Trophoblast cell (in vitro differentiated cells and primary cell): Measurements from ENCODE around the gene UBE2J2.

Experiments
- DNase-seq, 2 donors: peaks; one replicate each; pipeline ENCODE4 v3.0.0-alpha.2; 2016
- H2AFZ ChIP-seq: 2 replicates; pipeline ENCODE4 v1.6.1; 2013; ENCODE audit warnings: low read length, moderate library complexity, mild to moderate bottlenecking; ENCODE audit not compliant: insufficient read depth, poor library complexity
- H2AK5ac ChIP-seq: 2 replicates; pipeline ENCODE4 v1.6.1; 2013; ENCODE audit warnings: mild to moderate bottlenecking, low read length
- H2BK120ac ChIP-seq: 2 replicates; pipeline ENCODE4 v1.6.1; 2013; ENCODE audit warnings: low read length, mild to moderate bottlenecking, moderate library complexity; ENCODE audit not compliant: insufficient read depth, poor library complexity
- H2BK12ac ChIP-seq: 2 replicates; pipeline ENCODE4 v1.6.1; 2013; ENCODE audit warnings: mild to moderate bottlenecking, low read length, moderate library complexity
- H2BK5ac ChIP-seq: 2 replicates; pipeline ENCODE4 v1.6.1; 2013; ENCODE audit warnings: low read length, low read depth, moderate library complexity, mild to moderate bottlenecking; ENCODE audit not compliant: poor library complexity
- H3K14ac ChIP-seq: 2 replicates; pipeline ENCODE4 v1.6.1; 2013; ENCODE audit warnings: mild to moderate bottlenecking, low read length
- H3K18ac ChIP-seq: 2 replicates; pipeline ENCODE4 v1.6.1; 2013; ENCODE audit warnings: mild to moderate bottlenecking, low read length
- H3K23ac ChIP-seq: 2 replicates; pipeline ENCODE4 v1.6.1; 2013; ENCODE audit warnings: low read length
- H3K27ac ChIP-seq: 2 replicates; pipeline ENCODE4 v1.5.1; 2013; ENCODE audit warnings: low read depth, mild to moderate bottlenecking, inconsistent platforms, low read length, moderate library complexity
- H3K27me3 ChIP-seq: 2 replicates; pipeline ENCODE4 v1.6.1; 2013; ENCODE audit warnings: inconsistent platforms, mild to moderate bottlenecking, low read length, moderate library complexity; ENCODE audit not compliant: insufficient read depth
- H3K36me3 ChIP-seq, 2 experiments: 1 replicate in 1 of 2; 2 replicates in 1 of 2; pipeline ENCODE4 v1.6.1; 2013; ENCODE audit warnings: low read length in 2 of 2, mild to moderate bottlenecking in 2 of 2, moderate library complexity in 1 of 2; ENCODE audit not compliant: insufficient read depth in 2 of 2, control insufficient read depth in 1 of 2
- H3K4ac ChIP-seq: 2 replicates; pipeline ENCODE4 v1.6.1; 2013; ENCODE audit warnings: low read depth, mild to moderate bottlenecking, low read length, moderate library complexity
- H3K4me1 ChIP-seq, 2 experiments: 1 replicate in 1 of 2; 2 replicates in 1 of 2; pipeline ENCODE4 v1.6.1; 2013; ENCODE audit warnings: low read length in 2 of 2, mild to moderate bottlenecking in 2 of 2, moderate library complexity in 1 of 2; ENCODE audit not compliant: insufficient read depth in 2 of 2, control insufficient read depth in 1 of 2
- H3K4me2 ChIP-seq: 2 replicates; pipeline ENCODE4 v1.6.1; 2013; ENCODE audit warnings: inconsistent platforms, mild to moderate bottlenecking, low read length, moderate library complexity
- H3K4me3 ChIP-seq: 2 replicates; pipeline ENCODE4 v1.5.1; 2013; ENCODE audit warnings: mild to moderate bottlenecking, low read depth, low read length, inconsistent platforms
- H3K79me1 ChIP-seq: one replicate; pipeline ENCODE4 v1.6.1; 2013; ENCODE audit warnings: low read length
- H3K79me2 ChIP-seq: 2 replicates; pipeline ENCODE4 v1.6.1; 2013; ENCODE audit warnings: low read length, mild to moderate bottlenecking; ENCODE audit not compliant: control insufficient read depth, insufficient read depth, poor library complexity
- H3K9ac ChIP-seq: 2 replicates; pipeline ENCODE4 v1.6.1; 2013; ENCODE audit warnings: mild to moderate bottlenecking, low read length
- H3K9me3 ChIP-seq: 2 replicates; pipeline ENCODE4 v1.6.1; 2013; ENCODE audit warnings: low read depth, mild to moderate bottlenecking, control low read depth, inconsistent platforms, low read length; ENCODE audit not compliant: insufficient read depth
- H4K12ac ChIP-seq: 2 replicates; pipeline ENCODE4 v1.6.1; 2013; ENCODE audit warnings: low read depth, mild to moderate bottlenecking, low read length, moderate library complexity
- H4K8ac ChIP-seq: 2 replicates; pipeline ENCODE4 v1.6.1; 2013; ENCODE audit warnings: low read depth, mild to moderate bottlenecking, low read length, moderate library complexity
- H4K91ac ChIP-seq: one replicate; pipeline ENCODE4 v1.6.1; 2013; ENCODE audit warnings: low read depth, mild to moderate bottlenecking, low read length, moderate library complexity
- WGBS: extraction: QIAGEN DNeasy Blood & Tissue Kit; methylation state at CpG from one replicate; pipeline ENCODE4 v1.1.7; 2013; ENCODE audit warnings: missing lambda C conversion rate; ENCODE audit not compliant: insufficient read length, insufficient coverage; ENCODE audit errors: extremely low coverage; 5-methylcytosine and 5-hydroxymethylcytosine counted together

Gene UBE2J2

GRCh38 chr1:1242461-1243265 is 31.0 kb downstream of the UBE2J2 start:
- no peak overlapping the region for H2BK5ac ChIP-seq
- H3K14ac ChIP-seq = no peak overlapping the region
- no peak overlapping the region for H3K23ac ChIP-seq
- DNase-seq = no peak
- no CpG with 5 or more reads among the region's 41 CpGs for WGBS
- H3K9ac ChIP-seq = no peak overlapping the region
- no peak overlapping the region for H3K18ac ChIP-seq
- H3K79me1 ChIP-seq = peaks cover 5% of the 10 kb centered on the region
- no peak overlapping the region for H3K4ac ChIP-seq
- no peak overlapping the region for H3K4me2 ChIP-seq
- H2AK5ac ChIP-seq = no peak overlapping the region
- H3K9me3 ChIP-seq = peaks cover 2% of the 10 kb centered on the region
- H3K79me2 ChIP-seq = no peaks in the 10 kb centered on the region
- H2BK120ac ChIP-seq = no peak overlapping the region
- H3K27ac ChIP-seq = no peak overlapping the region
- no peak overlapping the region for H4K8ac ChIP-seq
- peaks cover 5% of the 10 kb centered on the region for H3K27me3 ChIP-seq
- H2BK12ac ChIP-seq = no peak overlapping the region
- no peak overlapping the region for H4K12ac ChIP-seq
- H3K36me3 ChIP-seq = peaks cover 0 to 6% of the 10 kb centered on the region in 2 experiments
- H3K4me1 ChIP-seq = peaks cover 7 to 24% of the 10 kb centered on the region in 2 experiments
- no peak overlapping the region for H2AFZ ChIP-seq
- H4K91ac ChIP-seq = no peak overlapping the region
- no peak overlapping the region for H3K4me3 ChIP-seq

- no peak for DNase-seq
- no peak overlapping the region for H2BK5ac ChIP-seq
- H2AFZ ChIP-seq = no peak overlapping the region
- no peak overlapping the region for H2AK5ac ChIP-seq
- no CpG with 5 or more reads among the region's 26 CpGs for whole genome bisulfite sequencing
- H3K23ac ChIP-seq = no peak overlapping the region
- no peak overlapping the region for H4K8ac ChIP-seq
- H3K27ac ChIP-seq = no peak overlapping the region
- H3K14ac ChIP-seq = no peak overlapping the region
- H2BK120ac ChIP-seq = no peak overlapping the region
- H3K27me3 ChIP-seq = peaks cover 5% of the 10 kb centered on the region
- H3K36me3 ChIP-seq = peaks cover 0 to 6% of the 10 kb centered on the region in 2 experiments
- H3K4me1 ChIP-seq = peaks cover 2 to 26% of the 10 kb centered on the region in 2 experiments
- no peak overlapping the region for H3K9ac ChIP-seq
- no peak overlapping the region for H3K4me3 ChIP-seq
- no peak overlapping the region for H4K91ac ChIP-seq
- H3K79me2 ChIP-seq = no peaks in the 10 kb centered on the region
- no peak overlapping the region for H4K12ac ChIP-seq
- no peak overlapping the region for H3K4ac ChIP-seq
- no peak overlapping the region for H3K18ac ChIP-seq
- peaks cover 5% of the 10 kb centered on the region for H3K79me1 ChIP-seq
- H3K9me3 ChIP-seq = peaks cover 2% of the 10 kb centered on the region
- no peak overlapping the region for H2BK12ac ChIP-seq
- H3K4me2 ChIP-seq = no peak overlapping the region
Measured at GRCh38 chr1:1241588-1242219, 31.9 kb downstream of the UBE2J2 start.

GRCh38 chr1:1240822-1241587 is 32.6 kb downstream of the UBE2J2 start:
- no peak overlapping the region for H2BK12ac ChIP-seq
- H4K8ac ChIP-seq = no peak overlapping the region
- no peak overlapping the region for H4K12ac ChIP-seq
- no peak for DNase-seq
- no peak overlapping the region for H3K9ac ChIP-seq
- no peak overlapping the region for H2AK5ac ChIP-seq
- WGBS = no CpG with 5 or more reads among the region's 23 CpGs
- H3K27ac ChIP-seq = no peak overlapping the region
- H2BK5ac ChIP-seq = no peak overlapping the region
- peaks cover 2 to 23% of the 10 kb centered on the region in 2 experiments for H3K4me1 ChIP-seq
- H3K23ac ChIP-seq = no peak overlapping the region
- no peak overlapping the region for H2AFZ ChIP-seq
- peaks cover 2% of the 10 kb centered on the region for H3K79me1 ChIP-seq
- H3K4me3 ChIP-seq = no peak overlapping the region
- no peak overlapping the region for H2BK120ac ChIP-seq
- H3K27me3 ChIP-seq = no peaks in the 10 kb centered on the region
- no peak overlapping the region for H4K91ac ChIP-seq
- H3K36me3 ChIP-seq = peaks cover 0 to 6% of the 10 kb centered on the region in 2 experiments
- no peaks in the 10 kb centered on the region for H3K9me3 ChIP-seq
- H3K4me2 ChIP-seq = no peak overlapping the region
- H3K14ac ChIP-seq = no peak overlapping the region
- no peaks in the 10 kb centered on the region for H3K79me2 ChIP-seq
- H3K18ac ChIP-seq = no peak overlapping the region
- no peak overlapping the region for H3K4ac ChIP-seq

GRCh38 chr1:1240348-1240732 is 33.3 kb downstream of the UBE2J2 start:
- WGBS = no CpG with 5 or more reads among the region's 11 CpGs
- Histone ChIP-seq H3K36me3 (peaks cover 0 to 6% of the 10 kb centered on the region in 2 experiments), H3K4me3 (no peak overlapping the region), H3K23ac (no peak overlapping the region), H3K79me2 (no peaks in the 10 kb centered on the region), H4K91ac (no peak overlapping the region), H2AK5ac (no peak overlapping the region), H2AFZ (no peak overlapping the region), H2BK120ac (no peak overlapping the region), H3K4me2 (no peak overlapping the region), H2BK12ac (no peak overlapping the region), H3K18ac (no peak overlapping the region), H3K27me3 (no peaks in the 10 kb centered on the region), H3K9me3 (no peaks in the 10 kb centered on the region), H3K27ac (no peak overlapping the region), H2BK5ac (no peak overlapping the region), H3K4me1 (peaks cover under 1 to 23% of the 10 kb centered on the region in 2 experiments), H3K79me1 (peaks cover 2% of the 10 kb centered on the region), H3K14ac (no peak overlapping the region), H3K4ac (no peak overlapping the region), H3K9ac (no peak overlapping the region), H4K8ac (no peak overlapping the region), H4K12ac (no peak overlapping the region)
- no peak for DNase-seq
